A549 (cell line): ENCODE measurements around the gene CELF4.

Experiments used
- PHF8 ChIP-seq: fragments of 200-600 bp; sonication (generic); IDR thresholded peaks from 2 replicates; pipeline ENCODE4 v1.6.1; 2016; ENCODE audit warnings: low read depth, mild to moderate bottlenecking, antibody characterized with exemption, moderate library complexity, borderline replicate concordance
- POLR2A ChIP-seq: IDR thresholded peaks from 2 replicates; pipeline ENCODE4 v1.6.1; 2012; ENCODE audit warnings: mild to moderate bottlenecking, low read length
- RFX5 ChIP-seq: fragments of 450-650 bp; IDR thresholded peaks from 2 replicates; pipeline ENCODE4 v1.7.1; 2014; ENCODE audit warnings: antibody characterized with exemption, mild to moderate bottlenecking, moderate library complexity
- SREBF2 ChIP-seq: fragments of 450-650 bp; IDR thresholded peaks from 2 replicates; pipeline ENCODE4 v1.6.1; 2014; ENCODE audit warnings: mild to moderate bottlenecking, moderate library complexity
- TF ChIP-seq, protein P1 (sequence below): fragments of >200 bp; sonication (Bioruptor Twin); formaldehyde crosslinking; IDR thresholded peaks from 3 replicates; pipeline ENCODE4 v1.5.1; 2016

DNA sequence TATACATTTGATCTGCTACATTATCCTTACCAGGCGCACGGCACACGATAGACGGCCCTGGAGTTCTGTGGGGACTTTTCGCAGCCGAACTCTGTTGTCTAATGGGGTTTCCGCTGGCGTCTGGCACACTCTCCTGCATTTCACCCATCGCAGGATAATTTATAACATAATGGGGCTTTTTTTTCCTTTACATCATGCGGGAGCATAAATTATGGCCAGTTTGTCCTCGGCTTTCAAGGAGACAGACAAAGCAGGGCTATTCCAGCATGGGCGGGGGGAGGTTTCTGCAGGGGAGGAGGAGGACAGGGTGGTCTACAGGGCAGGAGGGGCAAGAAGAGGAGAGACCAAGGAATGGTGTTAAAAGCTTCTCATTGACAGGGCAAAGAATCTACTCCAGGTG is 279.8 kb downstream of the CELF4 start:
- TF ChIP-seq SREBF2 (no peak), POLR2A (no peak), RFX5 (no peak), PHF8 (no peak)
- TF ChIP-seq, protein P1, sequence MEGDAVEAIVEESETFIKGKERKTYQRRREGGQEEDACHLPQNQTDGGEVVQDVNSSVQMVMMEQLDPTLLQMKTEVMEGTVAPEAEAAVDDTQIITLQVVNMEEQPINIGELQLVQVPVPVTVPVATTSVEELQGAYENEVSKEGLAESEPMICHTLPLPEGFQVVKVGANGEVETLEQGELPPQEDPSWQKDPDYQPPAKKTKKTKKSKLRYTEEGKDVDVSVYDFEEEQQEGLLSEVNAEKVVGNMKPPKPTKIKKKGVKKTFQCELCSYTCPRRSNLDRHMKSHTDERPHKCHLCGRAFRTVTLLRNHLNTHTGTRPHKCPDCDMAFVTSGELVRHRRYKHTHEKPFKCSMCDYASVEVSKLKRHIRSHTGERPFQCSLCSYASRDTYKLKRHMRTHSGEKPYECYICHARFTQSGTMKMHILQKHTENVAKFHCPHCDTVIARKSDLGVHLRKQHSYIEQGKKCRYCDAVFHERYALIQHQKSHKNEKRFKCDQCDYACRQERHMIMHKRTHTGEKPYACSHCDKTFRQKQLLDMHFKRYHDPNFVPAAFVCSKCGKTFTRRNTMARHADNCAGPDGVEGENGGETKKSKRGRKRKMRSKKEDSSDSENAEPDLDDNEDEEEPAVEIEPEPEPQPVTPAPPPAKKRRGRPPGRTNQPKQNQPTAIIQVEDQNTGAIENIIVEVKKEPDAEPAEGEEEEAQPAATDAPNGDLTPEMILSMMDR = no peak
